Body of pancreas (tissue), 4 donors: ENCODE data around the gene RBMS1. TPM values are rescaled to one million over a fixed set of nuclear protein-coding genes. Genes with fewer than 3 reads are reported as not detected.

ENCODE experiments used
- ATAC-seq: fragments of 150-250 bp; one replicate; pipeline ENCODE4 v1.9.1; 2016
- DNase-seq, 4 donors: peaks; one replicate each; pipeline ENCODE4 v3.0.0-alpha.2; 2019
- H3K27ac ChIP-seq, 4 donors: fragments of 200-600 bp; sonication (generic); 1 replicate in 3 of 4; 2 replicates in 1 of 4; pipeline versions ENCODE4 v1.5.1 to v1.6.1; 2016 to 2019; ENCODE audit warnings: mild to moderate bottlenecking in 1 of 4, mixed read lengths in 1 of 4, moderate library complexity in 1 of 4
- H3K27me3 ChIP-seq, 2 donors: fragments of 200-600 bp; sonication (generic); one replicate each; pipeline ENCODE4 v1.6.0; 2016; ENCODE audit warnings: mild to moderate bottlenecking in 1 of 2
- H3K36me3 ChIP-seq, 2 donors: fragments of 200-600 bp; sonication (generic); replicated peaks in 1 of 2; 2 replicates each; pipeline ENCODE4 v1.5.1; 2016; ENCODE audit warnings: low read depth in 2 of 2; ENCODE audit not compliant: insufficient read depth in 1 of 2
- H3K4me1 ChIP-seq: fragments of 200-600 bp; sonication (generic); one replicate; pipeline ENCODE4 v1.6.0; 2016
- H3K4me3 ChIP-seq, 2 donors: fragments of 200-600 bp; sonication (generic); 1 replicate in 1 of 2; 2 replicates in 1 of 2; pipeline ENCODE4 v1.5.1; 2016 to 2019
- H3K9me3 ChIP-seq, 3 donors: fragments of 200-600 bp; sonication (generic); 1 replicate in 2 of 3; 2 replicates in 1 of 3; pipeline ENCODE4 v1.5.1; 2016
- POLR2A ChIP-seq, 3 donors: fragments of 450-650 bp; IDR thresholded peaks; one replicate each; pipeline ENCODE4 v1.6.1; 2016; ENCODE audit warnings: antibody characterized with exemption in 3 of 3, mild to moderate bottlenecking in 2 of 3
- WGBS, 2 donors: methylation state at CpG; one replicate each; pipeline ENCODE4 v1.1.5; 2017; 5-methylcytosine and 5-hydroxymethylcytosine counted together
- intact Hi-C: fragments of 100-400 bp; cut with DNase I; formaldehyde crosslinking; loops from one replicate; pipeline ENCODE4 v1.15.1; 2023
- total RNA-seq, 2 donors: library from RNA; depleted of rRNA; stranded (reverse); fragments of >200 nt; gene quantifications; one replicate each; pipeline ENCODE4 v1.1.0, GENCODE V29; 2016
- TF ChIP-seq, protein P1 (sequence below), 7 experiments: fragments of 450-650 bp in 4 of 7; fragments of 200-600 bp in 3 of 7; sonication (generic) in 3 of 7; IDR thresholded peaks; one replicate each; pipeline ENCODE4 v1.5.1; 2016 to 2019; ENCODE audit warnings: antibody characterized with exemption in 7 of 7

The RBMS1 gene
- total RNA-seq, 2 donors from 2014 or later, result 21.3 to 23.7 TPM

DNA sequence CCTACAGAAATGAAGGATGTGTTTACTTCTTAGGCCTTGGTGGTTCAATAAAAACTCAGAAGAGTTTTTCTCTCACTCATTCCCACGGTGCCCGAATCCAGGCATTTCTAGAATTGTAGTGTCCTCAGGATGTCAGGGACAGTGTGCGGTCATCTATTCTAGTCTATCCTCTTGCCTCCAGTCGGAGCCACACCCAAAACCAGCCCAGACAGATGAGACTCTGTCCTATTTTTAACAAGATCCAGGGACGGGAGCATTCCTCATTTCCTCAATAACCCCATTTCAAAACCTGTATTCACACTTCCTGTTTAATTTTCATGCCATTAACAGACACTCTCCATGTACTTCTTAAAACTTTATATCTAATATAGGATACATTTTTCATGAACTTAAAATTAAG, 11.6 kb upstream of the RBMS1 start:
- Histone ChIP-seq H3K9me3 (no peaks in the 10 kb centered on the region), H3K4me1 (no peaks in the 10 kb centered on the region), H3K4me3 (no peak overlapping the region), H3K27me3 (no peaks in the 10 kb centered on the region), H3K27ac (no peak overlapping the region), H3K36me3 (no peaks in the 10 kb centered on the region)
- intact Hi-C loops, result no loop called here
- no peak for ATAC-seq
- TF ChIP-seq, protein P1, sequence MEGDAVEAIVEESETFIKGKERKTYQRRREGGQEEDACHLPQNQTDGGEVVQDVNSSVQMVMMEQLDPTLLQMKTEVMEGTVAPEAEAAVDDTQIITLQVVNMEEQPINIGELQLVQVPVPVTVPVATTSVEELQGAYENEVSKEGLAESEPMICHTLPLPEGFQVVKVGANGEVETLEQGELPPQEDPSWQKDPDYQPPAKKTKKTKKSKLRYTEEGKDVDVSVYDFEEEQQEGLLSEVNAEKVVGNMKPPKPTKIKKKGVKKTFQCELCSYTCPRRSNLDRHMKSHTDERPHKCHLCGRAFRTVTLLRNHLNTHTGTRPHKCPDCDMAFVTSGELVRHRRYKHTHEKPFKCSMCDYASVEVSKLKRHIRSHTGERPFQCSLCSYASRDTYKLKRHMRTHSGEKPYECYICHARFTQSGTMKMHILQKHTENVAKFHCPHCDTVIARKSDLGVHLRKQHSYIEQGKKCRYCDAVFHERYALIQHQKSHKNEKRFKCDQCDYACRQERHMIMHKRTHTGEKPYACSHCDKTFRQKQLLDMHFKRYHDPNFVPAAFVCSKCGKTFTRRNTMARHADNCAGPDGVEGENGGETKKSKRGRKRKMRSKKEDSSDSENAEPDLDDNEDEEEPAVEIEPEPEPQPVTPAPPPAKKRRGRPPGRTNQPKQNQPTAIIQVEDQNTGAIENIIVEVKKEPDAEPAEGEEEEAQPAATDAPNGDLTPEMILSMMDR (IDR thresholded peaks at IDR 0.05), result no peak
- no peak for TF ChIP-seq POLR2A (IDR thresholded peaks at IDR 0.05)
- no peak for DNase-seq
- WGBS, 2 donors, result 52 to 65% methylated on average over 5 of the region's 5 CpGs

DNA sequence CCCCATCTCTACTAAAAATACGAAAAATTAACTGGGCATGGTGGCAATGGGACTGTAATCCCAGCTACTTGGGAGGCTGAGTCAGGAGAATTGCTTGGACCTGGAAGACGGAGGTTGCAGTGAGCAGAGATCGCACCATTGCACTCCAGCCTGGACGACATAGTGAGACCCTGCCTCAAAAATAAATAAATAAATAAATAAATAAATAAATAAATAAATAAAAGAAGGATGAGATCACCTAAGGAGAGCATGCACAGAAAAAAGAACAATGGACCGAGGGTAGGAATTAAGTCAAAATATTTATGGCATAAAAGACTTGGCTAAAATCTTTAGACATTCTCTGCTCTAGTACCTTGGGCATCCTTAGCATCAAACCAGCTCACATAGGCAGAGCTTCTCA, 8.9 kb upstream of the RBMS1 start:
- H3K36me3 ChIP-seq, result no peaks in the 10 kb centered on the region
- ATAC-seq (no peak), DNase-seq (no peak)
- H3K4me3 ChIP-seq, result no peak overlapping the region
- no peaks in the 10 kb centered on the region for H3K27me3 ChIP-seq
- H3K9me3 ChIP-seq, result no peaks in the 10 kb centered on the region
- intact Hi-C loops, result no loop called here
- TF ChIP-seq, protein P1 (IDR thresholded peaks at IDR 0.05), result no peak
- no peak for TF ChIP-seq POLR2A (IDR thresholded peaks at IDR 0.05)
- no peak overlapping the region for H3K27ac ChIP-seq
- no peaks in the 10 kb centered on the region for H3K4me1 ChIP-seq
- WGBS, 2 donors, result 74 to 89% methylated on average over 5 of the region's 5 CpGs

DNA sequence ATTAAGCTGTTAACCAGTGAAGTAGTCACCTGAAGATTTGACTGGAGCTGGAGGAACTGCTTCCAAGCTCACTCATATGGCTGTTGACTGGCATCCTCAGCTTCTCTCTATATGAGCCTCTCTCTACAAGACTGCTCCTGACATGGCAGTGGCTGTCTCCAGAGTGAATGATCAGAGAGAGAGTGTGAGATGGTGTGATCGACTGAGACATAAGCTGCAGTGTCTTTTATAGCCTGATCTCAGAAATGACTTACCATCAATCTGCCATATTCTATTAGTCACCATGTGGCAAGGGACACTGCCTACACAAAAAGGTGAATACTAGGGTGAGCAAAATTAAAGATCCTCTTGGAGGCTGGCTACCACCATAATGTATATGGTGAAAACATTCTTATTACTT, 7.8 kb upstream of the RBMS1 start:
- DNase-seq, result no peak
- Histone ChIP-seq H3K36me3 (no peaks in the 10 kb centered on the region), H3K27me3 (no peaks in the 10 kb centered on the region), H3K27ac (no peak overlapping the region), H3K4me3 (no peak overlapping the region), H3K4me1 (no peaks in the 10 kb centered on the region), H3K9me3 (no peaks in the 10 kb centered on the region)
- intact Hi-C loops, result no loop called here
- TF ChIP-seq, protein P1 (IDR thresholded peaks at IDR 0.05), result no peak
- TF ChIP-seq POLR2A (IDR thresholded peaks at IDR 0.05), result no peak
- 71 to 80% methylated on average over 1 of the region's 1 CpG for WGBS, 2 donors
- no peak for ATAC-seq

DNA sequence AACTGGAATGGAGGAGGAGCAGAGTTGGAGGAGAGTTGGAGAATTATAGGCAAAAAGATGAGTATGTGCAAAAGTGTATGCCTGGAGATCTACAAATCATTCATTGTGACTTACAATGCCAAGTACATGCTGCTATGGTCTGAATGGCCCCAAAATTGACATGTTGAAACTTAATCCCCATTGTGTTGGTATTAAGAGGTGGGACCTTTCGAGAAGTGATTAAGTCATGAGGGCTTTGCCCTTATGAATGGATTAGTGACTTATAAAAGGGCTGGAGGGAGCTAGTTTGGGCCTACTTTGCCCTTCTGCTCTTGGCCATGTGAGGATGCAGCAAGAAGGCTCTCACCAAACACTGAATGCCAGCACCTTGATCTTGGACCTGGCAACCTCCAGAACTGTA, 6.3 kb upstream of the RBMS1 start:
- H3K27me3 ChIP-seq, result no peaks in the 10 kb centered on the region
- H3K36me3 ChIP-seq, result no peaks in the 10 kb centered on the region
- TF ChIP-seq, protein P1 (IDR thresholded peaks at IDR 0.05), result no peak
- 69 to 96% methylated on average over 1 of the region's 1 CpG for WGBS, 2 donors
- DNase-seq, result no peak
- no peaks in the 10 kb centered on the region for H3K9me3 ChIP-seq
- H3K4me1 ChIP-seq, result no peaks in the 10 kb centered on the region
- no peak for ATAC-seq
- no peak overlapping the region for H3K4me3 ChIP-seq
- intact Hi-C loops, result no loop called here
- no peak overlapping the region for H3K27ac ChIP-seq

DNA sequence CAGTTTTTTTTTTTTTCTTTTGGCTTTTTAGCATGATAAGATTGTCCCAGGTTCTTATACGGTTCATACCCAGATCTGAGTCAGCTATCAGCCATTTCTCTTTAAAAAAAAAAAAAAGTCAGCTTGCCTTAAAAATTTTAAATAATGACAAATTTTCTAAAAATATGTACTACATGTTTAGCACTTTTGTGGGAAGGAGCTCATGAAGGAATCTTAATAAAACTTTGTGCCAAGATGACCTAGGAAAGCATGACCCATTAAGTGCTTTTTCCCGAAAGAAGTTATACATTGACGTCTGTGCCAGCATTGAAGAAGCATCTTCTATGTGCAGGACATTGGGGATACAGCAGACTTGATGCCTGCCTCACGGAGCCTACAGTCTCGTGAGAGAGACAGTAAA, 4.5 kb upstream of the RBMS1 start:
- intact Hi-C loops, result no loop called here
- 79 to 86% methylated on average over 5 of the region's 5 CpGs for WGBS, 2 donors
- no peaks in the 10 kb centered on the region for H3K36me3 ChIP-seq
- peaks cover 6% of the 10 kb centered on the region for H3K4me1 ChIP-seq
- ATAC-seq, result no peak
- no peak for DNase-seq
- no peak overlapping the region for H3K27ac ChIP-seq
- no peaks in the 10 kb centered on the region for H3K27me3 ChIP-seq
- TF ChIP-seq, protein P1 (IDR thresholded peaks at IDR 0.05), result no peak
- TF ChIP-seq POLR2A (IDR thresholded peaks at IDR 0.05), result no peak
- no peak overlapping the region for H3K4me3 ChIP-seq
- no peaks in the 10 kb centered on the region for H3K9me3 ChIP-seq
